Loucy (cell line): ENCODE data around the gene HRH3.

Source experiments
- H2AFZ ChIP-seq: fragments of 200-600 bp; sonication (generic); 2 replicates; pipeline ENCODE4 v1.6.0; 2016; ENCODE audit warnings: antibody characterized with exemption, mild to moderate bottlenecking, low read length, moderate library complexity
- H3F3A ChIP-seq: fragments of 200-600 bp; 2 replicates; pipeline ENCODE4 v1.6.0; 2016; ENCODE audit warnings: antibody characterized with exemption, low read depth, mild to moderate bottlenecking
- H3K27me3 ChIP-seq: fragments of 200-600 bp; sonication (generic); 2 replicates; pipeline ENCODE4 v1.6.1; 2014; ENCODE audit warnings: low read length, mild to moderate bottlenecking; ENCODE audit not compliant: insufficient read depth, poor library complexity, severe bottlenecking
- H3K36me3 ChIP-seq: fragments of 200-600 bp; sonication (generic); 2 replicates; pipeline ENCODE4 v1.6.1; 2016; ENCODE audit warnings: low read length; ENCODE audit not compliant: insufficient read depth
- H3K4me1 ChIP-seq: fragments of 200-600 bp; sonication (generic); 2 replicates; pipeline ENCODE4 v1.5.1; 2014; ENCODE audit warnings: low read length, mild to moderate bottlenecking; ENCODE audit not compliant: insufficient read depth, poor library complexity, severe bottlenecking
- H3K4me2 ChIP-seq: fragments of 200-600 bp; sonication (generic); 2 replicates; pipeline ENCODE4 v1.6.0; 2014; ENCODE audit warnings: antibody characterized with exemption, low read length, low read depth, mild to moderate bottlenecking; ENCODE audit not compliant: poor library complexity, severe bottlenecking
- H3K4me3 ChIP-seq: fragments of 200-600 bp; sonication (generic); 2 replicates; pipeline ENCODE4 v1.5.1; 2014; ENCODE audit warnings: low read length, mild to moderate bottlenecking, mixed read lengths; ENCODE audit not compliant: poor library complexity, severe bottlenecking
- H3K79me2 ChIP-seq: fragments of 200-600 bp; sonication (generic); 2 replicates; pipeline ENCODE4 v1.6.1; 2014; ENCODE audit warnings: low read length; ENCODE audit not compliant: insufficient read depth
- H3K9ac ChIP-seq: fragments of 200-600 bp; sonication (generic); 2 replicates; pipeline ENCODE4 v1.6.0; 2014; ENCODE audit warnings: mild to moderate bottlenecking, low read depth, low read length, moderate library complexity; ENCODE audit not compliant: poor library complexity, severe bottlenecking
- H3K9me2 ChIP-seq: fragments of 200-600 bp; sonication (generic); replicated peaks from 2 replicates; pipeline ENCODE4 v1.6.1; 2016; ENCODE audit warnings: low read depth, low read length, mixed read lengths
- H3K9me3 ChIP-seq: fragments of 200-600 bp; sonication (generic); 2 replicates; pipeline ENCODE4 v1.6.1; 2014; ENCODE audit warnings: mild to moderate bottlenecking, antibody characterized with exemption, low read length, low read depth; ENCODE audit not compliant: insufficient read depth
- H4K20me1 ChIP-seq: fragments of 200-600 bp; sonication (generic); 2 replicates; pipeline ENCODE4 v1.6.0; 2014; ENCODE audit warnings: antibody characterized with exemption, low read length, mild to moderate bottlenecking; ENCODE audit not compliant: insufficient read depth, poor library complexity, severe bottlenecking
- CTCF ChIP-seq: fragments of 200-600 bp; sonication (generic); conservative IDR thresholded peaks from 2 replicates; pipeline ENCODE4 v1.5.1; 2014; ENCODE audit warnings: mild to moderate bottlenecking, antibody characterized with exemption, low read length
- EZH2phosphoT487 ChIP-seq: fragments of 200-600 bp; IDR thresholded peaks from 2 replicates; pipeline ENCODE4 v1.6.1; 2018; ENCODE audit warnings: antibody characterized with exemption, mild to moderate bottlenecking, moderate library complexity, borderline replicate concordance

The HRH3 gene

GRCh38 chr20:62182469-62183425 is 37.3 kb downstream of the HRH3 start, which contains the start of gene MTG2:
Gene MTG2, plus strand, starts transcription at chr20:62183028. Its CDS starts 10,393 bp downstream, at chr20:62193421.
- H3K79me2 ChIP-seq, result peaks cover 55% of the 10 kb centered on the region
- peaks cover 13% of the 10 kb centered on the region for H4K20me1 ChIP-seq
- peaks cover 4% of the 10 kb centered on the region; the same call in 1 of the 2 replicates for H3K36me3 ChIP-seq
- TF ChIP-seq CTCF, result no peak
- no peak for TF ChIP-seq EZH2phosphoT487
- peak within 1 kb of the TSS; percentile 94 for H3K9ac ChIP-seq
- no peaks in the 10 kb centered on the region for H3K9me2 ChIP-seq
- H3K4me1 ChIP-seq, result peaks cover 34% of the 10 kb centered on the region
- H3K9me3 ChIP-seq, result no peaks in the 10 kb centered on the region
- peak within 1 kb of the TSS; percentile 100 for H3K4me2 ChIP-seq
- H3F3A ChIP-seq, result no peaks in the 10 kb centered on the region; the same call in 1 of the 2 replicates
- peak within 1 kb of the TSS; percentile 79 for H2AFZ ChIP-seq
- H3K4me3 ChIP-seq, result peak within 1 kb of the TSS; percentile 96
- no peaks in the 10 kb centered on the region for H3K27me3 ChIP-seq

DNA sequence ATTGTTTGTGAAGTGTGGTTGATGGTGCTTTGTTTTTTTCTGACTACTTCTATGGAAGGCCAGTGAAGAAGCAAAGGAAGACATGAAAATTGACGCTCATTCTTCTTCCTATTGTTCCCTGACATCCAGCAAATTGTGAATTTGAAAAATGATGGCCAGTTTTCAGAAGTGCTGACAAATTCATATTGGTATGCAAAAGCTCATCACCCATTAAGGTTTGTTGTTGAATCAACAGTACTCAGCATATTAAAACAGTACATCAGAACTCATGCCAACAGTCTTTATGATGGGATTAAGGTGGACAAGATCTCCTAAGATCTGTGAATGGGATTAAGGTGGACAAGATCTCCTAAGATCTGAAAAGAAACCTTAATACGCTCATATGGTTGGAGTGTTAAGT is 38.3 kb downstream of the HRH3 start:
- Histone ChIP-seq H3K79me2 (peaks cover 46% of the 10 kb centered on the region), H2AFZ (no peak overlapping the region), H3K36me3 (peaks cover 4% of the 10 kb centered on the region; the same call in 1 of the 2 replicates), H3K27me3 (no peaks in the 10 kb centered on the region), H3K4me3 (peak overlapping the region; percentile 96), H3K4me1 (peaks cover 27% of the 10 kb centered on the region), H3K9me3 (no peaks in the 10 kb centered on the region), H4K20me1 (peaks cover 8% of the 10 kb centered on the region), H3K9ac (peak overlapping the region; percentile 94), H3K4me2 (peak overlapping the region; percentile 87), H3F3A (no peaks in the 10 kb centered on the region; the same call in 1 of the 2 replicates), H3K9me2 (no peaks in the 10 kb centered on the region)
- TF ChIP-seq CTCF (no peak), EZH2phosphoT487 (no peak)

- H3K4me3 ChIP-seq, result no peak overlapping the region
- H3K9me2 ChIP-seq, result no peaks in the 10 kb centered on the region
- no peaks in the 10 kb centered on the region for H3K9me3 ChIP-seq
- peaks cover 22% of the 10 kb centered on the region for H3K79me2 ChIP-seq
- TF ChIP-seq CTCF, result no peak
- TF ChIP-seq EZH2phosphoT487, result no peak
- H3K9ac ChIP-seq, result no peak overlapping the region
- peaks cover 17% of the 10 kb centered on the region for H3K4me1 ChIP-seq
- H3F3A ChIP-seq, result no peaks in the 10 kb centered on the region; the same call in 1 of the 2 replicates
- peaks cover 8% of the 10 kb centered on the region for H4K20me1 ChIP-seq
- no peak overlapping the region for H2AFZ ChIP-seq
- no peak overlapping the region for H3K4me2 ChIP-seq
- H3K36me3 ChIP-seq, result peaks cover 16% of the 10 kb centered on the region; the same call in 1 of the 2 replicates
- no peaks in the 10 kb centered on the region for H3K27me3 ChIP-seq
Measured at GRCh38 chr20:62179162-62179504, 40.9 kb downstream of the HRH3 start.
